Dermis blood vessel endothelial cell (primary cell): ENCODE results near the gene CMIP. TPM values are rescaled to one million over a fixed set of nuclear protein-coding genes. Genes with fewer than 3 reads are reported as not detected.
"Not testable (repeated sequence)": the region's sequence is repeated elsewhere in the genome, so short reads cannot be mapped to it uniquely, and the experiment has no call there.

Experiments used
- DNase-seq: peaks from one replicate; pipeline ENCODE4 v3.0.0; 2010
- total RNA-seq: library from RNA; depleted of rRNA; stranded (reverse); fragments of >200 nt; gene quantifications from 2 replicates; pipeline ENCODE4 v1.2.3, GENCODE V29; 2014

Gene CMIP
- 39.0 and 64.7 TPM in 2 replicates for total RNA-seq

- DNase-seq, result peak; percentile 85
These were observed at the start of gene CMIP for GRCh38 chr16:81444448-81445121. Gene CMIP, plus strand, starts transcription at chr16:81444808.

GRCh38 chr16:81394966-81395655 is 49.5 kb upstream of the CMIP start:
- peak; percentile 48 for DNase-seq

GRCh38 chr16:81397058-81397878 is 47.3 kb upstream of the CMIP start:
- no peak for DNase-seq

- DNase-seq, result no peak
These were observed 46.6 kb upstream of the CMIP start for GRCh38 chr16:81397879-81398520.

GRCh38 chr16:81399909-81400308 is 44.7 kb upstream of the CMIP start:
- no peak for DNase-seq

- peak; percentile 90 for DNase-seq
These were observed 43.3 kb upstream of the CMIP start for GRCh38 chr16:81401035-81401950.

GRCh38 chr16:81403208-81403600 is 41.4 kb upstream of the CMIP start:
- DNase-seq, result no peak

GRCh38 chr16:81403601-81404391 is 40.8 kb upstream of the CMIP start:
- DNase-seq, result peak; percentile 91

GRCh38 chr16:81405002-81405401 is 39.6 kb upstream of the CMIP start:
- not testable (repeated sequence) for DNase-seq

- DNase-seq, result peak; percentile 97
These were observed 38.9 kb upstream of the CMIP start for GRCh38 chr16:81405702-81406113.

- DNase-seq, result no peak
These were observed 36.1 kb upstream of the CMIP start for GRCh38 chr16:81408409-81408950.

- no peak for DNase-seq
These were observed 35.5 kb upstream of the CMIP start for GRCh38 chr16:81409016-81409556.

- DNase-seq, result no peak
These were observed 33.8 kb upstream of the CMIP start for GRCh38 chr16:81410643-81411293.

- no peak for DNase-seq
These were observed 31.2 kb upstream of the CMIP start for GRCh38 chr16:81413245-81413990.

GRCh38 chr16:81415751-81416150 is 28.9 kb upstream of the CMIP start:
- DNase-seq, result no peak

GRCh38 chr16:81416749-81417148 is 27.9 kb upstream of the CMIP start:
- DNase-seq, result no peak

- no peak for DNase-seq
These were observed 27.4 kb upstream of the CMIP start for GRCh38 chr16:81417210-81417609.

- no peak for DNase-seq
These were observed 24.8 kb upstream of the CMIP start for GRCh38 chr16:81419806-81420205.

GRCh38 chr16:81421126-81421525 is 23.5 kb upstream of the CMIP start:
- DNase-seq, result no peak
